ENCODE results near the gene TTLL9.
"Not testable (repeated sequence)": the region's sequence is repeated elsewhere in the genome, so short reads cannot be mapped to it uniquely, and the experiment has no call there.

The TTLL9 gene

GRCh38 chr20:31883829-31884228 lies 13.4 kb downstream of the TTLL9 start:
- no peak for DNase-seq

GRCh38 chr20:31890646-31891045 lies 20.2 kb downstream of the TTLL9 start:
- no peak for DNase-seq

- no peak for DNase-seq
Observed at GRCh38 chr20:31894980-31895675, 24.7 kb downstream of the TTLL9 start.

- no peak for DNase-seq
Observed at GRCh38 chr20:31896049-31896448, 25.6 kb downstream of the TTLL9 start.

- no peak for DNase-seq
Observed at GRCh38 chr20:31897541-31897940, 27.1 kb downstream of the TTLL9 start.

- no peak for DNase-seq
Observed at GRCh38 chr20:31901615-31902014, 31.2 kb downstream of the TTLL9 start.

GRCh38 chr20:31903627-31904386 lies 33.4 kb downstream of the TTLL9 start:
- DNase-seq, result no peak

- no peak for DNase-seq
Observed at GRCh38 chr20:31906001-31906400, 35.6 kb downstream of the TTLL9 start.

GRCh38 chr20:31907046-31907445 lies 36.6 kb downstream of the TTLL9 start:
- DNase-seq, result no peak

GRCh38 chr20:31908016-31908415 lies 37.6 kb downstream of the TTLL9 start:
- DNase-seq, result no peak

GRCh38 chr20:31908424-31908823 lies 38.0 kb downstream of the TTLL9 start:
- DNase-seq, result no peak

- DNase-seq, result no peak
Observed at GRCh38 chr20:31909253-31910070, 39.0 kb downstream of the TTLL9 start.

GRCh38 chr20:31910071-31910803 lies 39.8 kb downstream of the TTLL9 start:
- DNase-seq, result no peak

- no peak for DNase-seq
Observed at GRCh38 chr20:31913431-31914157, 43.2 kb downstream of the TTLL9 start.

GRCh38 chr20:31914170-31914569 lies 43.7 kb downstream of the TTLL9 start:
- no peak for DNase-seq

- DNase-seq, result no peak
Observed at GRCh38 chr20:31915491-31916280, 45.3 kb downstream of the TTLL9 start.

GRCh38 chr20:31916708-31917107 lies 46.3 kb downstream of the TTLL9 start:
- no peak for DNase-seq

GRCh38 chr20:31917962-31918412 lies 47.6 kb downstream of the TTLL9 start:
- not testable (repeated sequence) for DNase-seq

GRCh38 chr20:31918466-31919105 lies 48.2 kb downstream of the TTLL9 start:
- no peak for DNase-seq

- no peak for DNase-seq
Observed at GRCh38 chr20:31919410-31920155, 49.1 kb downstream of the TTLL9 start.

Measured in cerebellar nuclear complex (tissue), 1 donor.